Neural cell (in vitro differentiated cells): Measurements from ENCODE around the gene TIMM13.

Source experiments
- EP300 ChIP-seq: fragments of 450-650 bp; conservative IDR thresholded peaks from 2 replicates; pipeline ENCODE4 v1.6.1; 2014; ENCODE audit warnings: antibody characterized with exemption, mild to moderate bottlenecking, moderate library complexity; ENCODE audit not compliant: poor library complexity, severe bottlenecking
- EZH2 ChIP-seq: fragments of 200-600, 300-800 bp; shearing (Covaris generic), sonication (generic); IDR thresholded peaks from 2 replicates; pipeline ENCODE4 v1.6.1; 2014; ENCODE audit warnings: antibody characterized with exemption, low read length, borderline replicate concordance, mild to moderate bottlenecking; ENCODE audit not compliant: insufficient read depth, poor library complexity, severe bottlenecking
- MXI1 ChIP-seq: fragments of 450-650 bp; conservative IDR thresholded peaks from 2 replicates; pipeline ENCODE4 v1.6.1; 2014; ENCODE audit warnings: antibody characterized with exemption, mild to moderate bottlenecking; ENCODE audit not compliant: poor library complexity, severe bottlenecking
- POLR2AphosphoS5 ChIP-seq: IDR thresholded peaks from 2 replicates; pipeline ENCODE4 v1.6.1; 2012
- RAD21 ChIP-seq: fragments of 450-650 bp; conservative IDR thresholded peaks from 2 replicates; pipeline ENCODE4 v1.6.1; 2014; ENCODE audit warnings: antibody characterized with exemption, mild to moderate bottlenecking, moderate library complexity
- SMC3 ChIP-seq: fragments of 450-650 bp; conservative IDR thresholded peaks from 2 replicates; pipeline ENCODE4 v1.6.1; 2014; ENCODE audit warnings: antibody characterized with exemption, mild to moderate bottlenecking, moderate library complexity; ENCODE audit not compliant: poor library complexity
- TAF1 ChIP-seq: IDR thresholded peaks from 2 replicates; pipeline ENCODE4 v1.6.1; 2012; ENCODE audit warnings: low read depth
- TF ChIP-seq, protein P1 (sequence below): fragments of 450-650 bp; IDR thresholded peaks from 2 replicates; pipeline ENCODE4 v1.5.1; 2014; ENCODE audit warnings: antibody characterized with exemption, mild to moderate bottlenecking, moderate library complexity; ENCODE audit not compliant: poor library complexity, severe bottlenecking
- TF ChIP-seq, protein P2 (sequence below): IDR thresholded peaks from 2 replicates; pipeline ENCODE4 v1.6.1; 2012; ENCODE audit warnings: borderline replicate concordance

- TF ChIP-seq POLR2AphosphoS5 (no peak), RAD21 (no peak), TAF1 (no peak), EP300 (no peak), SMC3 (no peak), EZH2 (no peak), MXI1 (no peak)
- TF ChIP-seq, protein P1, sequence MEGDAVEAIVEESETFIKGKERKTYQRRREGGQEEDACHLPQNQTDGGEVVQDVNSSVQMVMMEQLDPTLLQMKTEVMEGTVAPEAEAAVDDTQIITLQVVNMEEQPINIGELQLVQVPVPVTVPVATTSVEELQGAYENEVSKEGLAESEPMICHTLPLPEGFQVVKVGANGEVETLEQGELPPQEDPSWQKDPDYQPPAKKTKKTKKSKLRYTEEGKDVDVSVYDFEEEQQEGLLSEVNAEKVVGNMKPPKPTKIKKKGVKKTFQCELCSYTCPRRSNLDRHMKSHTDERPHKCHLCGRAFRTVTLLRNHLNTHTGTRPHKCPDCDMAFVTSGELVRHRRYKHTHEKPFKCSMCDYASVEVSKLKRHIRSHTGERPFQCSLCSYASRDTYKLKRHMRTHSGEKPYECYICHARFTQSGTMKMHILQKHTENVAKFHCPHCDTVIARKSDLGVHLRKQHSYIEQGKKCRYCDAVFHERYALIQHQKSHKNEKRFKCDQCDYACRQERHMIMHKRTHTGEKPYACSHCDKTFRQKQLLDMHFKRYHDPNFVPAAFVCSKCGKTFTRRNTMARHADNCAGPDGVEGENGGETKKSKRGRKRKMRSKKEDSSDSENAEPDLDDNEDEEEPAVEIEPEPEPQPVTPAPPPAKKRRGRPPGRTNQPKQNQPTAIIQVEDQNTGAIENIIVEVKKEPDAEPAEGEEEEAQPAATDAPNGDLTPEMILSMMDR = no peak
- TF ChIP-seq, protein P2, sequence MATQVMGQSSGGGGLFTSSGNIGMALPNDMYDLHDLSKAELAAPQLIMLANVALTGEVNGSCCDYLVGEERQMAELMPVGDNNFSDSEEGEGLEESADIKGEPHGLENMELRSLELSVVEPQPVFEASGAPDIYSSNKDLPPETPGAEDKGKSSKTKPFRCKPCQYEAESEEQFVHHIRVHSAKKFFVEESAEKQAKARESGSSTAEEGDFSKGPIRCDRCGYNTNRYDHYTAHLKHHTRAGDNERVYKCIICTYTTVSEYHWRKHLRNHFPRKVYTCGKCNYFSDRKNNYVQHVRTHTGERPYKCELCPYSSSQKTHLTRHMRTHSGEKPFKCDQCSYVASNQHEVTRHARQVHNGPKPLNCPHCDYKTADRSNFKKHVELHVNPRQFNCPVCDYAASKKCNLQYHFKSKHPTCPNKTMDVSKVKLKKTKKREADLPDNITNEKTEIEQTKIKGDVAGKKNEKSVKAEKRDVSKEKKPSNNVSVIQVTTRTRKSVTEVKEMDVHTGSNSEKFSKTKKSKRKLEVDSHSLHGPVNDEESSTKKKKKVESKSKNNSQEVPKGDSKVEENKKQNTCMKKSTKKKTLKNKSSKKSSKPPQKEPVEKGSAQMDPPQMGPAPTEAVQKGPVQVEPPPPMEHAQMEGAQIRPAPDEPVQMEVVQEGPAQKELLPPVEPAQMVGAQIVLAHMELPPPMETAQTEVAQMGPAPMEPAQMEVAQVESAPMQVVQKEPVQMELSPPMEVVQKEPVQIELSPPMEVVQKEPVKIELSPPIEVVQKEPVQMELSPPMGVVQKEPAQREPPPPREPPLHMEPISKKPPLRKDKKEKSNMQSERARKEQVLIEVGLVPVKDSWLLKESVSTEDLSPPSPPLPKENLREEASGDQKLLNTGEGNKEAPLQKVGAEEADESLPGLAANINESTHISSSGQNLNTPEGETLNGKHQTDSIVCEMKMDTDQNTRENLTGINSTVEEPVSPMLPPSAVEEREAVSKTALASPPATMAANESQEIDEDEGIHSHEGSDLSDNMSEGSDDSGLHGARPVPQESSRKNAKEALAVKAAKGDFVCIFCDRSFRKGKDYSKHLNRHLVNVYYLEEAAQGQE = no peak
Observed at GRCh38 chr19:2453431-2454025, 26.1 kb upstream of the TIMM13 start.
